A549 (cell line): Measurements from ENCODE around the gene RAB20. TPM values are rescaled to one million over a fixed set of nuclear protein-coding genes. Genes with fewer than 3 reads are reported as not detected.

ENCODE experiments used
- ATAC-seq, 2 experiments: fragments of 200-7000 bp in 1 of 2; fragments of >200 bp in 1 of 2; cut with Nextera tagmentation in 1 of 2; cut with Tn5 transposase in 1 of 2; 3 replicates each; pipeline versions ENCODE4 v1.8.0 to v1.9.1; 2018 to 2020; ENCODE audit warnings: mild to moderate bottlenecking in 1 of 2, moderate library complexity in 1 of 2
- CTCF ChIA-PET: fragments of 300-600 bp; sonication (Branson Sonifier 250); formaldehyde crosslinking; extraction: SDS; loops from one replicate; lab custom pipeline; 2021; ENCODE audit warnings: antibody characterized with exemption, inconsistent platforms; lab: Yijun Ruan, JAX
- POLR2A ChIA-PET: fragments of 350-600 bp; formaldehyde crosslinking; extraction: SDS; loops from one replicate; lab custom pipeline; 2021; ENCODE audit warnings: antibody characterized with exemption, inconsistent platforms; lab: Yijun Ruan, JAX
- DNase-seq, 2 experiments: peaks; one replicate each; pipeline versions ENCODE4 v3.0.0 to v3.0.0-alpha.2; 2011 to 2016; ENCODE audit warnings: low read depth in 1 of 2, low spot score in 1 of 2
- FAIRE-seq: peaks from 2 replicates; lab custom pipeline; 2011; peaks lifted over from hg19 to GRCh38; lab: Jason Lieb, UNC
- H3K27ac ChIP-seq, 2 experiments: fragments of >200 bp; sonication (Bioruptor Twin); formaldehyde crosslinking; 3 replicates each; pipeline ENCODE4 v1.5.1; 2016 to 2017
- H3K4me1 ChIP-seq: fragments of >200 bp; sonication (Bioruptor Twin); formaldehyde crosslinking; 3 replicates; pipeline ENCODE4 v1.6.1; 2016
- H3K4me2 ChIP-seq: fragments of >200 bp; sonication (Bioruptor Twin); formaldehyde crosslinking; 3 replicates; pipeline ENCODE4 v1.6.1; 2016
- H3K4me3 ChIP-seq: fragments of >200 bp; sonication (Bioruptor Twin); formaldehyde crosslinking; 3 replicates; pipeline ENCODE4 v1.5.1; 2016
- H3K9me3 ChIP-seq: fragments of >200 bp; sonication (Bioruptor Twin); formaldehyde crosslinking; 3 replicates; pipeline ENCODE4 v1.6.1; 2016
- ATOH8 ChIP-seq: fragments of 250-450 bp; sonication (Bioruptor Pico); IDR thresholded peaks from 2 replicates; pipeline ENCODE4 v1.5.0; 2020; ENCODE audit warnings: low read depth, mild to moderate bottlenecking, moderate library complexity
- CBX8 ChIP-seq: fragments of 200-600 bp; sonication (generic); IDR thresholded peaks from 2 replicates; pipeline ENCODE4 v1.6.1; 2016
- E2F6 ChIP-seq: IDR thresholded peaks from 2 replicates; pipeline ENCODE4 v1.6.1; 2012; ENCODE audit warnings: low read depth, borderline replicate concordance
- EHMT2 ChIP-seq: fragments of 200-600 bp; sonication (generic); IDR thresholded peaks from 2 replicates; pipeline ENCODE4 v1.6.1; 2016; ENCODE audit warnings: antibody characterized with exemption, low read depth, mild to moderate bottlenecking, moderate library complexity
- FOSB ChIP-seq: fragments of 250-450 bp; sonication (Bioruptor Pico); IDR thresholded peaks from 2 replicates; pipeline ENCODE4 v1.5.0; 2020; ENCODE audit warnings: mild to moderate bottlenecking, moderate library complexity
- HEYL ChIP-seq: fragments of 250-450 bp; sonication (Bioruptor Pico); IDR thresholded peaks from 2 replicates; pipeline ENCODE4 v1.8.0; 2021; ENCODE audit warnings: mild to moderate bottlenecking, moderate library complexity
- HMGXB4 ChIP-seq: fragments of 250-450 bp; sonication (Bioruptor Pico); IDR thresholded peaks from 2 replicates; pipeline ENCODE4 v1.5.0; 2021; ENCODE audit warnings: mild to moderate bottlenecking, moderate library complexity, borderline replicate concordance
- HOXB13 ChIP-seq: fragments of 250-450 bp; sonication (Bioruptor Pico); IDR thresholded peaks from 2 replicates; pipeline ENCODE4 v1.5.0; 2020; ENCODE audit warnings: low read depth, mild to moderate bottlenecking, moderate library complexity
- HOXB5 ChIP-seq: fragments of 250-450 bp; sonication (Bioruptor Pico); IDR thresholded peaks from 2 replicates; pipeline ENCODE4 v1.5.0; 2020; ENCODE audit warnings: mild to moderate bottlenecking, moderate library complexity
- JUN ChIP-seq, 2 experiments: fragments of >200 bp; sonication (Bioruptor Twin); formaldehyde crosslinking; IDR thresholded peaks; 2 replicates in 1 of 2; 3 replicates in 1 of 2; pipeline ENCODE4 v1.6.1; 2016 to 2017
- MAFK ChIP-seq: fragments of 450-650 bp; IDR thresholded peaks from 2 replicates; pipeline ENCODE4 v1.6.1; 2014; ENCODE audit not compliant: partially characterized antibody
- POLR2A ChIP-seq: IDR thresholded peaks from 2 replicates; pipeline ENCODE4 v1.6.1; 2012; ENCODE audit warnings: mild to moderate bottlenecking, low read length
- RCOR1 ChIP-seq: fragments of 150-350 bp; IDR thresholded peaks from 2 replicates; pipeline ENCODE4 v1.6.1; 2014; ENCODE audit warnings: antibody characterized with exemption, low read length, low read depth
- REST ChIP-seq: fragments of 200-600 bp; sonication (generic); IDR thresholded peaks from 2 replicates; pipeline ENCODE4 v1.6.1; 2016; ENCODE audit warnings: antibody characterized with exemption, mild to moderate bottlenecking, moderate library complexity
- RNF2 ChIP-seq: fragments of 200-600 bp; sonication (generic); IDR thresholded peaks from 2 replicates; pipeline ENCODE4 v1.6.1; 2016; ENCODE audit warnings: low read depth, mild to moderate bottlenecking, antibody characterized with exemption, moderate library complexity, borderline replicate concordance
- SMC3 ChIP-seq: fragments of >200 bp; sonication (Bioruptor Twin); formaldehyde crosslinking; IDR thresholded peaks from 3 replicates; pipeline ENCODE4 v1.6.1; 2018; ENCODE audit warnings: inconsistent platforms
- USF2 ChIP-seq: fragments of 450-650 bp; IDR thresholded peaks from 2 replicates; pipeline ENCODE4 v1.6.1; 2014; ENCODE audit warnings: antibody characterized with exemption
- WGBS: methylation state at CpG from one replicate; pipeline ENCODE4 v1.1.6; 2017; ENCODE audit errors: missing lambda C conversion rate; 5-methylcytosine and 5-hydroxymethylcytosine counted together
- polyA plus RNA-seq, 4 experiments: library from polyadenylated mRNA; depleted of rRNA in 3 of 4; stranded (reverse); fragments of >200 nt; fragmentation: RNase III in 1 of 4; extraction: RNeasy Plus Mini Kit Qiagen cat#74134 plus additional on column Dnase treatment in 1 of 4; gene quantifications; 2 replicates in 3 of 4; 3 replicates in 1 of 4; pipeline ENCODE4 v1.2.3, GENCODE V29; 2011 to 2017

RAB20 gene
- polyA plus RNA-seq, 2 of the 4 experiments (the other 2 are of a cell fraction): 1.0 to 1.5 TPM

GRCh38 chr13:110518571-110518970 is 43.0 kb downstream of the RAB20 start (continued):
- no peak for TF ChIP-seq REST
- no peak for TF ChIP-seq HOXB13
- no peak for TF ChIP-seq RCOR1
- no peak for TF ChIP-seq EHMT2
- TF ChIP-seq MAFK: no peak

- ATAC-seq: no peak
- no peak for TF ChIP-seq MAFK
- TF ChIP-seq HOXB5 (CRISPR knock-in tag): no peak
- no peak for TF ChIP-seq ATOH8 (CRISPR knock-in tag)
- TF ChIP-seq E2F6: no peak
- no peak for TF ChIP-seq HMGXB4
- TF ChIP-seq HEYL: no peak
- no peak for TF ChIP-seq FOSB (CRISPR knock-in tag)
- no peak for TF ChIP-seq SMC3
- TF ChIP-seq POLR2A: no peak
- no peak overlapping the region for H3K4me2 ChIP-seq
- ChIA-PET CTCF (interaction anchor here (1.0 kb wide), 1 partner anchor 16 kb away, joined by 3 read pairs; no protein-coding TSS in a partner anchor), POLR2A (no interaction called here)
- no peak for DNase-seq
- no peak overlapping the region for H3K27ac ChIP-seq
- H3K9me3 ChIP-seq: no peaks in the 10 kb centered on the region
- no peak overlapping the region for H3K4me3 ChIP-seq
- 78% methylated on average over 6 of the region's 8 CpGs for WGBS
- H3K4me1 ChIP-seq: peaks cover 16% of the 10 kb centered on the region; the same call in 2 of the 3 replicates
- no peak for FAIRE-seq
Observed at GRCh38 chr13:110518226-110518525, 43.3 kb downstream of the RAB20 start.

GRCh38 chr13:110517505-110518225 is 43.9 kb downstream of the RAB20 start:
- DNase-seq: no peak
- Histone ChIP-seq H3K9me3 (no peaks in the 10 kb centered on the region), H3K27ac (no peak overlapping the region), H3K4me2 (no peak overlapping the region), H3K4me1 (peaks cover 16% of the 10 kb centered on the region; the same call in 2 of the 3 replicates), H3K4me3 (no peak overlapping the region)
- CTCF ChIA-PET: interaction anchor here (1.0 kb wide), 1 partner anchor 23 kb away, joined by 4 read pairs; no protein-coding TSS in a partner anchor
- ATAC-seq: no peak
- TF ChIP-seq JUN (IDR thresholded peaks at IDR 0.05) (no peak), HEYL (no peak), RNF2 (no peak), CBX8 (no peak), USF2 (no peak)
- POLR2A ChIA-PET: no interaction called here
- FAIRE-seq: no peak
- WGBS: 53% methylated on average over 6 of the region's 7 CpGs
